Stimulated activated CD8-positive, alpha-beta memory T cell treated with anti-CD3 and anti-CD28 coated beads, Interleukin-12 subunit alpha, Interleukin-12 subunit beta, amount 100 ng/mL, for 1 hour (primary cell): Measurements from ENCODE around the gene CHD3.

Experiments used
- DNase-seq: peaks from one replicate; pipeline ENCODE4 v3.0.0-alpha.2; 2020; ENCODE audit warnings: low read depth

Gene CHD3

DNA sequence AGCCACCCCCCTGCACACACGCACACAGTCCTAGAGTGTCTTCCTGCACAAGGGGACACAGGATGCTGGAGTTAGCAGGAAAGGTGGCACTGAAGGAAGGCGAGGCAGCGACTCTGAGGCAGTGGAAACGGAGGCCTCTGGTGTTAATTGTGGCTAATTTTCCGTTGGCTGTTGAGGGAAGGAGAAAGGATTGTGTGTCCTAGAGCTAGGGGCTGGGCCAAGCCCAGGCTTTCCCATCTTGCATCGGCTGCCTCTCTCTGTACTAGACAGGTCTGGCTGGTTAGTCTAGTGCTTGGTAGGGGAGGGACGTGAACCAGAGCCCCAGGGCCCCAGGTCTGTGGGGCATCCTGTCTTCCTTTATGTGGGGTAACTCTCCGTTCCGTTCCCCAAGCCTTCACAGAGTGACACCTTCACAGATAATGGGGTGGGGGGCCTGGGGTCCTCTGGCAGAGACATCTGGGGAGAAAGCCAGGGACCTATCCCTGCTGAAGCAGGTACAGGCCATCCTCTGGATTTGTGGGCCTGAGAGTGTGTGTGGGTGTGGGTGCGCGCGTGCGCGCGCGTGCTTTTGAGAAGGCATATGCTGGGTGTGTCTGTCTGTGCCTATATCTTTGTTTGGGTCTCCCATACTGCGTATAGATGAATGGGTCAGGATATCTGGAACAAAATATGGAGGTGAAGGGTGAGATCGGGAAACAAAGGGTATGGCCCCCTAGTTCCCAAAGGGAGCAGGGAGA, at the start of gene CHD3:
Gene CHD3 (plus strand): TSS at position 606 of the 737 bp plus-strand sequence. CDS start 212 bp downstream, outside the sequence.
- DNase-seq = no peak

DNA sequence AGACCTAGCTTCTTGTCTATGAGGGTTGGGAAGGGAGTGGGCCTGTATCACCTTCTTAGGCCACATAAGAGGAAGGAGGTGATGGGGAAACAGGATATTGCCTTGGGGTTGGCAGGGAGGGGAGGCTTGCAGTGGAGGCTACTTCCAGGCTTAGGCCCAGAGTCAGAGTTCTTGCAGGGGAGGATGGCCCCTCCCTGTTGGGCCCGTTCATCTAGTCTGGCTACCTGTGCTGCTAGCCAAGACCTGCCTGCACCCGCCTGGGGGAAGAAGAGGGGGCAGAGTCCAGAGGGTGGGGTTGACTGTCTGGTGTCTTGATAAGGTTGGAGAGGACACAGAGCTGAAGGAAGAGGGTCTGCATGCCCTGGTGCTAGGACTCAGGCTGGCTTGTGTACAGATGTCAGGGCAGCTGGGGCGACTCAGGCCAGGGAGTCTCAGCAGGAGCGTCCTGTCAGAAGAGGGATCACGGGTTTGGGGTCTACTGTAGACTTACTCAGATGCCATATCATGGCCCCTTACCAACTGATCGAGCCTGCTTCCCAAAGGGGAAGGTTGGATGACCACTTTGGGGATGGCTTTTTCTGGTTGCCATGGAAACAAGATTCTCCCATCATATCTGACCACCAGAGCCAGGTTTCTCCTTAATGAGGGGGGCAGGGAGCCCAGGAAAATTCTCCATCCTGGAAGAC, 49.3 kb upstream of the CHD3 start:
- DNase-seq = no peak

DNA sequence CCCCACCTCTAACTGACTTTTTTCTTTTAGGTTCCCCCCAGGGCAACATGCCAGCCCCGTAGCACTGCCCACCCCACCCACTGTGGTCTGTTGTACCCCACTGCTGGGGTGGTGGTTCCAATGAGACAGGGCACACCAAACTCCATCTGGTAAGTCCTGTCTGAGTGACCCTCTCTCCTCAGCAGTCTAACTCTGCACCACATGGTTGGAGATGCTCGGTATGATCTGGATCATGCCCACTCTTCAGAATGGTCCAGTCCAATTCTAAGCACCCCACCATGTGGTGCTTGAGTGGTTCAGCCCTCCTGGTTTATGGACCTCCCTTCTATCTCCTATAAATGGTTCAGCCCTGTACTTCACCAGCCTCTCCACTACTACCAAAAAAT, 48.7 kb upstream of the CHD3 start:
- DNase-seq = no peak

DNA sequence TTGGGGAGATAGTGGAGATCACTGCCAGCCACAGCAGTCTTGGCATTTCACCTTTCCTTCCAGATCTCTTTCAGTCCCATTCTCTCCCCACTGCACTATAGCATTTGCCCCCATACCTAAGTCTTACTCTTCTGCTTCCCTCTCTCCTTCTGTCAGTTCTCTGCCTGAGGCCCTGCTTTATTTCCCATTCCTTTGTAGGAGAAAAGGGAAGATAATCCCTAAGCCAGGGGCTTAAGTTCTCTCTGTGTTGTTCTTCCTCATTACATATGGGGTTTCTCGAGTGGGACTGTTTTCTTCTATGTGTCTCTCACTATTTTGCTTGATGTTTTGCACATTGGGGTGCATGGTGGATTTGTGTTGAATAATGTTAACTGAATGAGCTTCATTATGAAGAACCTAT, 48.1 kb upstream of the CHD3 start:
- no peak for DNase-seq

DNA sequence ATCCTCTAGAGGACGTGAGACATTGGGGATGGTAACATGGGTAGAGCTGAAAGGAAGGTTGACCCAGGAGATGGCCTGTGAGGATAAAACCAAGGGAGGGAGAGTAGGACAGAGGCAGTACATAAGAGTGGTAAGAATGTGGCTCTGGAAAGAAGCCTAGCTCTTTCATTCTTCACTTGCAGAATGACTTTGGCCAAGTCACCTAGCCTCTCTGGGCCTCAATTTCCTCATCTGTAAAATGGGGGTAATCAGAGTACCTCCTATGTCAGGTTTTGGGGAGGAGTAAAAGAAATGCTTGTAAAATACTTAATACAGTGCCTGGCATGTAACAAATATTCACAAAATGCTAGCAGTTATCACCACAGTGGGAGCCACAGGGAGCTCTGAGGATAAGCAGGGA, 47.7 kb upstream of the CHD3 start:
- DNase-seq = no peak

DNA sequence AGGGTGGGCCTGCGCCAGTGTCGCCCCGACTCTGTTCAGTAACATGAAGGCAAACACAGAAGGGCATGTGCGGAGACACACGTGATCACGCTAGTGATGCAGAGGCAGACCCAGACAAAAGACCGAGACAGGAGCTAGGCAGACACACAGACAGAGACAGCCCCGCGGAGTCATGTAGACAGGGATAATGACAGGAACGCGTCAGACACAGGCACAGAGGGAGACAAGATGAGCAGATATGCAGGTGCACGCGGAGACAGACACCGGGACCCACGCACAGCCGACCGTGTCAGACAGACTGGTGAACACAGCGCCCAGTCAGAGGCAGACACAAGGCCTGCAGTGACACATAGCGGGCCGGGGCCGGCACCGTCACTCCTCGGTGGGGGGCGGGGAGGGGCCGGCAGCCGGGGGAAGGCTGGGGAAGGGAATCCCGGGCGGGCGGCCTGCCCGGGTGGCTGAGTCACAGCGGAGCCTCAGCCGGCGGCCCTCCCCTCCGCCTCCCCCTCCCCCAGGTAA, 47.1 kb upstream of the CHD3 start:
- peak; percentile 89 for DNase-seq

DNA sequence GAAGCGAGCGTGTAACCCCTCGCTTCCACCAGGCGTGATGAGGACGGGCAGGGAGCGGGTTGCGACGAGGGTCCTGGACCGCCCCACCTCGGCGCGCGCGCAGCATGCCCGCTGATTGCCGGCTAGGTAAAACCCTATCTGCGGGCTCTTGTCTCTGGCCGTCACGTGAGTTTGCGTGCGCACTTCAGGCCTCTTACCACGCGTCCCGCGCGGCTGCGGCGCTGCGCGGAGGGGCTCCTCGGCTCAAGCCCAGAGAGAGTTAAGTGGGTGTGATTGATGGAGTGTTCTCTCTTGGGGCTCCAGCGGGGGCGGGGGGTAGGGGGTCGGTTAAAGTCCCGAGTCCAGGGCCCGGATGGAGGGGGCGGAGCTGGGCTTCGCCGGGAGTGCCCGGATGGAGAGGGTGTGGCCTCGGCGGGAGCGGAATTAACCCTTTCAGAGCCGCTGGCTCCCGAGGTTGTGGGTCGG, 46.6 kb upstream of the CHD3 start:
- peak; percentile 79 for DNase-seq

DNA sequence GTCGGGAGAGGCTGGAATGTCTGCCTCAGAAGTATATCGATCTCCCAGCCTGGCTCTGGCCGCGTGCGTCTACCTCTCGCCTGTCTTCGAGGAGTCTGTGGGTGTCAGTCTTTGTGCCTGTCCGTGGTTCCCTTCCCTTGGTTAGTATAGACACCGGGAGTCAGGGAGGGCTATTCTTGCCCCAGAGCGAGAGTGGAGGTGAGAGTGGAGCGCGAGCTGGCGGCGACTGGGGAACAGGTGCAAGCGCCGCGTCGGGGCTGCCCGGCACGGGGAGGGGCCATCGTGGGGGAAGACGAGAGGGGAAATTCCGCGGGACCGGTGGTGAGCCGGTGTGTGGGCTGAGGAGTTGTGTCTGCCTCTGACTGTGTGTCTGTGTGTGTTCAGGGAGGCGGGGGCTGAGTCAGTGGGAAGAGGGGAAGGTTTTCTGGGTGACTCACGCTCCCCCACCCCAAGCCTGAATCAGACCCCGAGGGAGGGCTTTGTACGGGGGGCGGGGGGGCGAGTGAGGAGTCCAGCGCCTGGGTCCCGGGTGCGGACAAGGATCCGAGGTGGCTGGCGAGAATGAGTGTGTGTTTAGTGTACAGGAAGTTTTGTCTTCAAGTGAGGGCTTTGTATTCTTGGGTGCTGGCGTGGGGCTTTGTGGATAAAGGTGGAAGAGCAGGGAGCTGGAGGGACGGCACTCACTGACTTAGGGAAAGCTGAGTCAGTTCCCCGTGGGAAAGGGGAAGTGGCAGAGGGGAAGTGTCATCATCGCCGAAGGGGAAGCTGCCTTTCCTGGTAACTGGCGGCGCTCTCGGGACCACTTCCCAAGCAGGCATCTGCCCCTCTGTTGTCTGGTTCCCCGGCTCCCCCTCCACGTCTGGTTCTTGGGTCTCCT, 46.0 kb upstream of the CHD3 start:
- DNase-seq = peak; percentile 95

DNA sequence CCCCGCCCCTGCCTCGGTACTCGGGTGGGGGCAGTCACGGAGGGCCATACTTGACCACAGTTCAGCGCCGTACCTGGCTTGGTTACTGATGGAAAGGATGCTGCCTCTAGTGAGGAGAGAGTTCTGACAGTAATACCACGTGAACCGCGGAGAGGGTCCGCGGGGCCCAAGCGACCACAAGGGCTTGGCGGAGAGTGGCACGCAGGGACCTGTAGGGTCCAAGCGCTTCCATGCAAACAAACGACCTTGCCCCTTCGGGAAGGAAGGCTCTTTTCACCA, 45.4 kb upstream of the CHD3 start:
- no peak for DNase-seq

DNA sequence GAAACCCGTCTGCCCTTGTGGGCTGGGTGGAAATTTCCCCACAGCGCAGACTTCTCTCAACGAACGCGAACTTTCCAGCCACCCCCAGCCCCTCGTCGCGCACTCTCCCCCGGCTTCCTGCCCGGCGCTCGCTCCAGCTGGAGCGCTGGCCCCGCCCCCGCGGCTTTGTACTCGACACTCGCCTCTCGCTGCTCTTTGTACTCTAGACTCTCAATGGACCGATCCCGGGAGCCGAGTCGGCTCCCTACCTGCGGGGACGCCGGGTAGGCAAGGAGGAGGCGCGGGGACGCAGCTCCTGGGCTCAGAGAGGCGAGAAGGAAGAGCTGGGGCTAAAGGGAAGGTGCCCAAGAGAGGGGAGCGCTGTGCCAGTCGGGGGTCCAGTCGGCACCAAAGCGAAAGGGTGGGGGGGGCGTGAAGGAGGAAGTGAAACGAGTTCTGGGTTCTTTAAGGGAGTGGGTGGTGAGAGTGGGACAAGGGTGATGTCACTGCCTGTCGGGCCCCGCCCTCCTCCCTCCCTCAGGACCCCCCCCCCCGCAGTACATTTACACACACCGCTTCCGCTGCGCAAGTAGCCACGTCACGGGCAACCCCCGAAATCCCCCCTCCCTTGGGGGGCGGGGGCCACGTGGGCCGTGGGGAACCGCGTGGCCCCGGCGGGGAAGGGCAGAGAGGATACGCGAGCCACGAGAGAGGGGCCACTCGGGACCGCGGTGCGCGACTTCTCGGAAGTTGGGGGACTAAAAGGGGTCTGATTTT, 44.9 kb upstream of the CHD3 start:
- peak; percentile 86 for DNase-seq

DNA sequence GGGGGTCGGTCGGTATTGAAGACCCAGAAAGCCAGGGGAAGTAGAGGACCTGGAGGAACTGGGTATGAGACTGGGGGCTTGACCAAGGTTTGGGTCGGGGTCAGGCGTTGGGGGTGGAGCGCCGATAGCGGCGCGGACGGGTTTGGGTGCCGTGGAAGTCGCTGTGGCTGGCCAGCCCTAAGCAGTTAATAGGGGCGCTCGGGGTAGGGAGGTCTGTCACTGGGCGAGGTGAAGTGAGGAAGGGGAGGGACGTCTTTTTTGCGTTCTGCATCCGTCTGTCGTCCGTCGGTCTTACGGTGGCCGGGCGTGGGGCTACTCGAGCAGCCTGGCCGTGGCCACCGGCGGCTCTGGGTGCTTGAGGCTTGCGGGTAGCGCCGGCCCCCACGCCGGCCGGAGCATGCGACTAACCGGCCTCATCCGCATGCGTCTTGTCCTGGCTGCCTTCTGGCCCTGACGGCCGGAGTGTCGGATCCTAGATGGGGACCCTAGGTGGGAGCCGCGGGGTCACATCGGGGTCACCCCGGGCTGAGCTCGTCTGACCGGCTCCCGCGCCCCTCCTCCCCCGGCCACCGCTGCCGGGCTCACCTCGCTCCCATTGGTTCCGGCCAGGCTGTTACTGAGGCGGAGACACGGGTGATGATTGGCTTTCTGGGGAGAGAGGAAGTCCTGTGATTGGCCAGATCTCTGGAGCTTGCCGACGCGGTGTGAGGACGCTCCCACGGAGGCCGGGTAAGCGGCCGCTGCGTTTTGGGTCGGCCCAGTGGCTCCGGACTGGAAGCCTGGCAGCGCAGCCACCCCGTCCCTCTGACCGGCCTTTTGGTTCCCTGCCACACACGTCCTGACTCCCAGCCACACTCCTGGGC, 44.1 kb upstream of the CHD3 start:
- DNase-seq = peak; percentile 68

DNA sequence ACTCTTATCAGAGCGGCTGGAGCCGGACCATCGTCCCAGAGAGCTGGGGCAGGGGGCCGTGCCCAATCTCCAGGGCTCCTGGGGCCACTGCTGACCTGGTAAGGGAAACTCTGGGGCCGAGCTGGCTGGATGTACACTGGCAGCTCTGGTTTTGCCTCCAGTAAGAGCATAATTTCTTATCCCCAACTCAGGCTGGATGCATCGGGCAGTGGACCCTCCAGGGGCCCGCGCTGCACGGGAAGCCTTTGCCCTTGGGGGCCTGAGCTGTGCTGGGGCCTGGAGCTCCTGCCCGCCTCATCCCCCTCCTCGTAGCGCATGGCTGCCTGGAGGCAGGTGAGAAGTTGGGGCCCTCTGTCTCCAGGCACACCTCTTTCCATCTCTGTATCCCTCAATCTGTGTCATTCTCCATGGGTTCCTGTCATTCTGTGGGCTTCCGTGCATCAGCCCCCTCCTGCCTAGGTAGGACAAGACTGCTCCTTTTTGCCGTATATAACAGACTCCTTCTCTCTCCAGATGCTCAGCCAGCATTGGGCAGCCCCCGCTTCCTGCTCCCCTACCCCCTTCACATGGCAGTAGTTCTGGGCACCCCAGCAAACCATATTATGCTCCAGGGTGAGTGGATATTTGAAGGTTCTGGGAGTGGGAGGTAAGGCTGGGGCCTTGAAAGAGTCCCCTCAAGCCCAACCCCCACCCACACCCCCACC, 43.1 kb upstream of the CHD3 start:
- DNase-seq = no peak

DNA sequence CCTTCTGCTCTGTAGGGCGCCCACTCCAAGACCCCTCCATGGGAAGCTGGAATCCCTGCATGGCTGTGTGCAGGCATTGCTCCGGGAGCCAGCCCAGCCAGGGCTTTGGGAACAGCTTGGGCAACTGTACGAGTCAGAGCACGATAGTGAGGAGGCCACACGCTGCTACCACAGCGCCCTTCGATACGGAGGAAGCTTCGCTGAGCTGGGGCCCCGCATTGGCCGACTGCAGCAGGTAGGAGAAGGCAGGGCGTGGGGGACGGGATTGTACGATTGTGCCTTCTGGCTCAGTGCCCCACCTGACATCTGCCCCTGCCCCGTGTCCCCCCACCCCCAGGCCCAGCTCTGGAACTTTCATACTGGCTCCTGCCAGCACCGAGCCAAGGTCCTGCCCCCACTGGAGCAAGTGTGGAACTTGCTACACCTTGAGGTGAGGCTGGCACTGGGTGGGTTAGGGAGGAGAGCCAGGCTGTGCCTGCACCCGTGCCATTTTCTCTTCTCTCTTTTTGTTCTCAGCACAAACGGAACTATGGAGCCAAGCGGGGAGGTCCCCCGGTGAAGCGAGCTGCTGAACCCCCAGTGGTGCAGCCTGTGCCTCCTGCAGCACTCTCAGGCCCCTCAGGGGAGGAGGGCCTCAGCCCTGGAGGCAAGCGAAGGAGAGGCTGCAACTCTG, 42.4 kb upstream of the CHD3 start:
- DNase-seq = no peak

DNA sequence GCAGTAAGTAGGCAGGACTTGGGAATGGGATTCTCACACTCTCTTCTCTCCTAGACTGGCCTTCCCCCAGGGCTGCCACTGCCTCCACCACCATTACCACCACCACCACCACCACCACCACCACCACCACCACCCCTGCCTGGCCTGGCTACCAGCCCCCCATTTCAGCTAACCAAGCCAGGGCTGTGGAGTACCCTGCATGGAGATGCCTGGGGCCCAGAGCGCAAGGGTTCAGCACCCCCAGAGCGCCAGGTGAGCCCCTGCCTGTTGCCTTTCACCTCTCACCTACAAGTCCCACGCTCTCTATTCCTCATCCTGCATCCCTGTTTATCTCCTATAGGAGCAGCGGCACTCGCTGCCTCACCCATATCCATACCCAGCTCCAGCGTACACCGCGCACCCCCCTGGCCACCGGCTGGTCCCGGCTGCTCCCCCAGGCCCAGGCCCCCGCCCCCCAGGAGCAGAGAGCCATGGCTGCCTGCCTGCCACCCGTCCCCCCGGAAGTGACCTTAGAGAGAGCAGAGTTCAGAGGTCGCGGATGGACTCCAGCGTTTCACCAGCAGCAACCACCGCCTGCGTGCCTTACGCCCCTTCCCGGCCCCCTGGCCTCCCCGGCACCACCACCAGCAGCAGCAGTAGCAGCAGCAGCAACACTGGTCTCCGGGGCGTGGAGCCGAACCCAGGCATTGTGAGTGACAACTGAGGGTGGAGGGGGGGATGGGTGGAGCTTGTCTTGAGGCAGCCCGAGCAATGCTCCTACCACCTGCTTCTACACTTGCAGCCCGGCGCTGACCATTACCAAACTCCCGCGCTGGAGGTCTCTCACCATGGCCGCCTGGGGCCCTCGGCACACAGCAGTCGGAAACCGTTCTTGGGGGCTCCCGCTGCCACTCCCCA, 41.6 kb upstream of the CHD3 start:
- no peak for DNase-seq

DNA sequence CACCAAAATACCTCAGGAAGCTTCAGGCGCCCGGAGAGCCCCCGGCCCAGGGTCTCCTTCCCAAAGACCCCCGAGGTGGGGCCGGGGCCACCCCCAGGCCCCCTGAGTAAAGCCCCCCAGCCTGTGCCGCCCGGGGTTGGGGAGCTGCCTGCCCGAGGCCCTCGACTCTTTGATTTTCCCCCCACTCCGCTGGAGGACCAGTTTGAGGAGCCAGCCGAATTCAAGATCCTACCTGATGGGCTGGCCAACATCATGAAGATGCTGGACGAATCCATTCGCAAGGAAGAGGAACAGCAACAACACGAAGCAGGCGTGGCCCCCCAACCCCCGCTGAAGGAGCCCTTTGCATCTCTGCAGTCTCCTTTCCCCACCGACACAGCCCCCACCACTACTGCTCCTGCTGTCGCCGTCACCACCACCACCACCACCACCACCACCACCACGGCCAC, 40.4 kb upstream of the CHD3 start:
- DNase-seq = no peak

DNA sequence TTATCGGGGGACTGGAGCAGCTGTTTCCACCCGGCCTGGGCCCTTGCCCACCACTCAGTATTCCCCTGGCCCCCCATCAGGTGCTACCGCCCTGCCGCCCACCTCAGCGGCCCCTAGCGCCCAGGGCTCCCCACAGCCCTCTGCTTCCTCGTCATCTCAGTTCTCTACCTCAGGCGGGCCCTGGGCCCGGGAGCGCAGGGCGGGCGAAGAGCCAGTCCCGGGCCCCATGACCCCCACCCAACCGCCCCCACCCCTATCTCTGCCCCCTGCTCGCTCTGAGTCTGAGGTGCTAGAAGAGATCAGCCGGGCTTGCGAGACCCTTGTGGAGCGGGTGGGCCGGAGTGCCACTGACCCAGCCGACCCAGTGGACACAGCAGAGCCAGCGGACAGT, 39.9 kb upstream of the CHD3 start:
- DNase-seq = no peak

DNA sequence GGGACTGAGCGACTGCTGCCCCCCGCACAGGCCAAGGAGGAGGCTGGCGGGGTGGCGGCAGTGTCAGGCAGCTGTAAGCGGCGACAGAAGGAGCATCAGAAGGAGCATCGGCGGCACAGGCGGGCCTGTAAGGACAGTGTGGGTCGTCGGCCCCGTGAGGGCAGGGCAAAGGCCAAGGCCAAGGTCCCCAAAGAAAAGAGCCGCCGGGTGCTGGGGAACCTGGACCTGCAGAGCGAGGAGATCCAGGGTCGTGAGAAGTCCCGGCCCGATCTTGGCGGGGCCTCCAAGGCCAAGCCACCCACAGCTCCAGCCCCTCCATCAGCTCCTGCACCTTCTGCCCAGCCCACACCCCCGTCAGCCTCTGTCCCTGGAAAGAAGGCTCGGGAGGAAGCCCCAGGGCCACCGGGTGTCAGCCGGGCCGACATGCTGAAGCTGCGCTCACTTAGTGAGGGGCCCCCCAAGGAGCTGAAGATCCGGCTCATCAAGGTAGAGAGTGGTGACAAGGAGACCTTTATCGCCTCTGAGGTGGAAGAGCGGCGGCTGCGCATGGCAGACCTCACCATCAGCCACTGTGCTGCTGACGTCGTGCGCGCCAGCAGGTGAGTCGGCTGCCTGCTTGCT, 39.3 kb upstream of the CHD3 start:
- no peak for DNase-seq
